IPS DF 19.7 (cell line): ENCODE data around the gene DEGS1.

Source experiments
- DNase-seq: peaks from one replicate; pipeline ENCODE4 v3.0.0-alpha.2; 2013; ENCODE audit warnings: low read depth, low spot score

DEGS1 gene

DNA sequence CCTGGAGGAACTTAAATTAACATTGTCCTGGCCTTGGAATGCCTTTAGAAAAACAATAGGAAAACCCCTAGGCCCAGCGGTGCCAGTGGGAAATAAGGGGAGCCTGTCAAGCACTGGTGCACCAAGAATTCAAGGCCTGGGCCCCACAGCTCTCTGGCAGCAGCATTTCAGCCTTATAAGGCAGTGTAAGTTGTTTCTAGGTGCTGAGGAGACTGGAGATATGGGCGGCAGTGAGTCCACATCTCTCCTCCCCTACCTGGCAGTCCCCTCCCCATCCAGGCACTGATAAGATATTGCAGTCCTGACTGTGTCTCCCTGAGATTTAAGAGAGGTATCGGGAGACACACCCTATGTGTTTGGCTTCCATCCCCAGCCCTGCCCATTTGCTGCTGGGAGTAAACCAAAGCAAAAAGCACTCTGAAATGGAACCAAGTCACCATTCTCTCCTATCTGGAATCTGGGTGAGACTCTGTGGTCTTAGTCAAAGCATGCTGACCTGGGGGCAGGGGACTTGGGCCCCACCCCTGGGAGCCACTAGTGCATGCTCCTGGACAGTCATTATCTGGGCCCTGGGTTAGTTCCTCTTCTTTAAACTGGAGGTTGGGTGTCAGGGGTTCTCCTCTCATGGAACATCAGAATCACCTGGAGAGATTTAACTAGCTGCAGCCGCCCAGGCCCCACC lies 30.5 kb downstream of the DEGS1 start:
- DNase-seq = no peak

DNA sequence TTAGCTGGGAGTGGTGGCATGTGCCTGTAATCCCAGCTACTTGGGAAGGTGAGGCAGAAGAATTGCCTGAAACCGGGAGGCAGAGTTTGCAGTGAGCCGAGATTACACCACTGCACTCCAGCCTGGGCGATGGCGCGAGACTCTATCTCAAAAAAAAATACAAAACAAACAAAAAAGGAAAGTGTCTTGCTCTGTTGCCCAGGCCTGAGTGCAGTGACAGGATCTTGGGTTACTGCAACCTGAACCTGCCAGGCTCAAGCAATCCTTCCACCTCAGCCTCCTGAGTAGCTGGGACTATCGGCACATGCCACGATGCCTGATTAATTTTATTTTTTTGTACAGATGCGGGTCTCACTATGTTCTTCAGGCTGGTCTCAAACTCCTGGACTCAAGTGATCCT lies 33.3 kb downstream of the DEGS1 start:
- DNase-seq = no peak

DNA sequence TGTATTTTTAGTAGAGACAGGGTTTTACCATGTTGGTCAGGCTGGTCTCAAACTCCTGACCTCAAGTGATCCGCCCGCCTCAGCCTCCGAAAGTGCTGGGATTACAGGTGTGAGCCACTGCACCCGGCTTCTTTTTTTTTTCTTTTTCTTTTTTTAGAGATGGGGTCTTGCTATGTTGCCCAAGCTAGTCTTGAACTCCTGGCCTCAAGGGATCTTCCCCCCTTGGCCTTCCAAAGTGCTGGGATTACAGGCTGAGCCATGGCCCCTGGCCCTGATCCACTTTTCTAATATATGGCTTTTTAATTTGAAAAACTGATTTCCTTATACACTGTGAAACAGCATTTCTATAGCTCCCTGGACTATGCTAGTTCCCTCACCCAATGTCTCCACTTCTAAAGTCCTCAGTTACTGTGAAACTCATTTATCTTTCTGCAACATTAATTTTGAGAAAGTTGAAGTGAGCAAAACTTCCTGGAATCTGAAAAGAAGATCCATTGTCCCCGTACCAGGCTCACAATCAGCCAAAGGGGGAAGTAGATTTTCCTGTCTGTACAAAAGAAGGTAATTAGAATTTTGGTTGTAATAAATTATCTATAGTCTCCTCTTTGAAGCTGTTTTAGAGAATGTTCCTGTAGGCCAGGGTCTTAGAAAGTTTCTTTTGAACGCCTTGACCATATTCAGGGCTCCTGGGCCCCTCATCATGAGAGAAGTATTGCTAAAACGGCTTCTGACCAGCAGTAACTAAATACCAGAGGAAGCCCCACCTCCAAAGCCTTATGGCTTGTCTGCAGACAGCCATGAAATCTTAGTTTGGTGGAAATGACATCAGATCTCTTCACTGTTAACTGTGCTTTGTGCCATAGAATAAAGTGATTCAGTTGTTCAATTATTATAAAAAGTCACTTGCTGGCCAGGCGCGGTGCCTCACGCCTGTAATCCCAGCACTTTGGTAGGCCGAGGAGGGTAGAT lies 34.9 kb downstream of the DEGS1 start:
- no peak for DNase-seq

DNA sequence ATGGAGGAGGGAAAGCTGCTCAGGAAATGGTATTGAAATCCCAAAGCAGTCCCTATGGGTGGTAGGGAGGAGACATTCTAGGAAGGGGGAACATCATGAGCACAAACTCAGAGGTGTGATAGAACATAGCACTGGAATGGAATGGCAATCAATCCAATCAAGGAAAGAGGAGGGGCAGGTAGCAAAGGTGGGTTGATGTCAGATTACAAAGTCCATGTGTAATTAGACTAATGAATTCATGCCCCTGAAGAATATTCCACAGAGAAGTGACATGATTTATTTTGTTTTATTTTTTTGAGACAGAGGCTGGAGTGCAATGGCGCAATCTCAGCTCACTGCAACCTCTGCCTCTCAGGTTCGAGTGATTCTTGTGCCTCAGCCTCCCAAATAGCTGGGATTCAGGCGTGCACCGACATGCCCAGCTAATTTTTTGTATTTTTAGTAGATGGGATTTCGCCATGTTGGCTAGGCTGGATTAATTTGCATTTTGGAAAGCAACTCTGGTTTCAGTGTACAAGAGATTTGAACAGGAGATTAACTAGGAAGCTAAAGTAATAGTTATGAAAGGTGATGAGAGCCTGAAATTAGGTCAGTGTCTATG lies 36.1 kb downstream of the DEGS1 start:
- no peak for DNase-seq

DNA sequence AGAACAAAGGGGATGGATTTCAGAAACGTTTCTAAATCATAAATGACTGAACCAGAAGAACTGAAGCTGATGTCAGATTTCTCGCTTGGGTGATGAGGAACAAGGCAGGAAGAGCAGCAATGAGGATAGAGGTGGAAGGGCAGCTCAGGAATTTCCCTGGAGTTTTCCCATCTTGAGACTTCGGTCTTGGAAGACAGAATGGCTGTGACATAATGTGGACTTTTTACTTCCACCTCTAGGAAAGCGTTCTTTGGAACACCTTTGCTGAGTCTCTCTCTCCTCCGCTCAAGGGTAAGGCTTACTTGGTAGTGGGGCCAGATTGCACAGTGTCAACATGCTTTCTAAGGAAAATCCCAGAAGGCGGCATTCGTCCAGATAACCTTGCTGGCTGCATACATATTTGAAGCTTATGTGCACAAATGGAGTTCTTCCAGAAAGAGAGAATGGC lies 36.6 kb downstream of the DEGS1 start:
- no peak for DNase-seq

DNA sequence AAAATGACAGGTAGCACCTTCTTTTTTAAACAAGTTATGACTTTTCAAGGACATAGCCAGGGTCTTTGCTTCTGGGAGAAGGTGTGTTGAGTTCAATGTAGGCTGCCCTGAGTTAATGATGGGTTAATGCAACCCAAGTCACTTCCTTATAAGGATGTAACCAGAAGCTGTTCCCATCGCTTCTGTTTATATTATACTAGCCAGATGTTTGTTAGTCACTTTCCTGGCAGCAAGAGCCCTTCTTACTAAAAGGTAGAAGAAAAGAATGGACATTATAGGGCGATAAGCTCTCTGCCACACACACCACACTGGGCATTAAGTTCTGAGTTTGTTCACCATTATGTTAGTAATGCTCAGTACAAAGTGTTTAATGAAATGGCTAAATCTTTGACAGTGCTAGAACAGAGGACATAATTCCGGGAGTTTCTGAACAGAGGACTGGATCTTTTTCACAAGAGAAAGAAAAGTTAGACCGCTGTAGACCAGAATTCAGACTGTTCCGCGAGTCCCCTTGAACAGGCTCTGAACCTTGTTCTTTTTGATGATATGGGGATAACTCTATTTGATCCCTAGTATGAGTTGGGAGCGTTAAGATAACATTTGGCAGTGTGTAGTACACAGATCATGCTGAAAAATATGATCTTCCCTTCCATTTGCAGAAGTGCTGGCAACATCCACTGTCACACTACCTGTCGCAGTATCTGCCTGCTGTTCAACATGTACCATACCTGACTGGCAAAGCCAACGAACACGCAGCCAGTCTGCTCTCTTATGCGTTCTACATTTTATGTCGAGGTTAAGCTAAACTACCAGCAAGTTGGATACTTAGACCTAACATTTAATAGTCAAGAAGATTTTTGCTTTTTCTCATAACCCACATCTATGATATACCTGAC lies 41.0 kb downstream of the DEGS1 start:
- no peak for DNase-seq

DNA sequence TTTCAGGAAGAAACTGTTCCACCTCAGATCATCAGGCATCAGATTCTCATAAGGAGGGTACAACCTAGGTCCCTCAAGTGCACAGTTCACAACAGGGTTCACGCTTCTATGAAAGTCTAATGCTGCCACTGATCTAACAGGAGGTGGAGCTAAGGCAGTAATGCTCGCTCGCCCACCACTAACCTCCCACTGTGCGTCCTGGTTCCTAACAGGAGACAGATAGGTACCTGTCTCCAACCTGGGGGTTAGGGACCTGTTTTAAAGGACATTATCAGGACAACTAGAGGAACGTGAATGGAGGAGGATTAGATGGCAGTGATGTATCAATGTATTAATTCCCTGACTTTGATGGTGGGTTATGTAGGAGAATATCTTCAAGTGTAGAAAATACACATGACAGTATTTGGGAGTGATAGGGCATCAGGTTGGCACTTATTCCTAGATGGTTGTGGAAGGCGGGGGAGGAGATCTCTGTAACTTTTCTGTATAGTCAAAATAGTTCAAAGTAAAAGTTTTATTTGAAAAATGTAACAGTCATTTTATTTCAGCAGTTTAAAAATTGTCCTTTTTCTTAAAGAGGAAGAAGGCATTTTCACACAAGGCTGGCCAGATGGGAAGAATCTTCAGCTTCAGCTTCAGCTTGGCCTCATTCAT lies 43.9 kb downstream of the DEGS1 start:
- no peak for DNase-seq

DNA sequence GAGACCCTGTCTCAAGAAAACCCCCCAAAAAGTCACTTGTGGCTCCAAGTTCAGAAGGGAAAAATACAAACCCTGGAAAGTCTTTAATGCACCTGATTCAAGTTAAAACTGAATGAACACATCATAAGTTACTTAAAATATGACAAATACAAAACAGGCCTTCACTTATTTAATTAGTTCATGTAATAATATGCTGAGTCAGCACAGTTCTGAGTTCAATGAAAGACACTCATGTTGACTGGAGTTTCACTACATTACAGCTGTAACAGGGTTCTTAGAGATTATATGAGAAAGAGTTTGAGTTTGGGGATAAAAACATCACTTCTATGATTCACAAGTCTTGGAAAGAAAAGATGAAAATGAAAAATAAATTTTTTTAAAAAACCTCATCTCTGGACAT lies 51.0 kb downstream of the DEGS1 start:
- no peak for DNase-seq

DNA sequence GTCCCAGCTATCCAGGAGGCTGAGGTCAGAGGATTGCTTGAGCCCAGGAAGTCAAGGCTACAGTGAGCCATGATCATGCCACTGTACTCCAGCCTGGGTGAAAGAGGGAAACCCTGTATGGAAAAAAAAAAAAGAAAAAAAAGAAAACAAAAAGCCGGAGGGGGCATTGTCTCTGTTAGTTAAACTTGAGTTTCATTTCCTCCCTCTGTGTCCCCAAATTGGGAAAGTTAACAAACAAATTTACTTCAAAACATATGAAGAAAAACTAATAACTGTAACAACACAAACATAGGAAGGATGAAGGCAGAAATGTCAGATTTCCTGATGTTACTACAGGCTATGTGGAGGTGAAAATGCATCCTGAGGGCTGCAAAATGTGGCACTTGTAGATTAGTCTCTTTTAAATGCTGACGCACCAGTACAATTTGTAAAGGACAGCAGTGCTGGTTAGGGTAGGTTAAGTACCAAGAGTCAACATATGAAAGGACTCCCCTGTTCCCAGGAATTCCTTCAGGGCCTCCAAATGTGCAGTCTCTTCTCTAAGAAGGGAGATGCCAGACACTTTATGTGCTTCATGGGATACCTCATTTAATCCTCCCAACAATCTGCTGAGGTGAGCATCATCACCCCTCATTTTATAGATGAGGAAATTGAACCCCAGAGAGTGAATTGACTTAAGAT lies 52.9 kb downstream of the DEGS1 start:
- DNase-seq = peak; percentile 84

DNA sequence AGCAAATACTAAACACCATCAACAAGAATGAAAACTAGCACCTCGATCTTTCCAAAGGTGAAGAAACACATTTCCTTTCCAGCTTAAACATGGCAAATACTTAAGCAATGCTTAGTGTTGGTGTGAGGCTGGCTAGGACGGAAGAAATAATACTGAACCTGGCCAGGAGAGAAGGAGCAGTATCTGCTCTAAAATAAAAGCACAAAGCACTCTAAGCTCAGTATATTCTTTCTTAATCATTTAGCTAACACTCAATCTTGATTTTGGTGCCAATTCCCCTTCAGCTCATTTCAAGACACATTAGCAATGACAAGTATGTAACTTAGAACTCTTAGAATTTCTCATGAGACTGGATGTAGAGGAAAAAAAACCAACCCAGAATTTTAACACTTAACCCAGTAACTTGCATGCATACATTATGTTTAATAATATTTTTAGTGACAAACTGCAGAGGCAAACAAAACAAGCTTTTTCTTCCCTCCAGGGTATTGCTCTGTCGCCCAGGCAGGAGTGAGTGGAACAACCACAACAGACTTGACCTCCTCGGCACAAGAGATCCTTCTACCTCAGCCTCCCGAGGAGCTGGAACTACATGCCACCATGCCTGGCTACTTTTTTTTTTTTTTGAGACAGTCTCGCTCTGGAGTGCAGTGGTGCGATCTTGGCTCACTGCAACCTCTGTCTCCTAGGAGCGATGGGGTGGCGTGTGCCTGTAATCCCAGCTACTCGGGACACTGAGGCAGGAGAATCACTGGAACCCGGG lies 54.3 kb downstream of the DEGS1 start:
- no peak for DNase-seq

DNA sequence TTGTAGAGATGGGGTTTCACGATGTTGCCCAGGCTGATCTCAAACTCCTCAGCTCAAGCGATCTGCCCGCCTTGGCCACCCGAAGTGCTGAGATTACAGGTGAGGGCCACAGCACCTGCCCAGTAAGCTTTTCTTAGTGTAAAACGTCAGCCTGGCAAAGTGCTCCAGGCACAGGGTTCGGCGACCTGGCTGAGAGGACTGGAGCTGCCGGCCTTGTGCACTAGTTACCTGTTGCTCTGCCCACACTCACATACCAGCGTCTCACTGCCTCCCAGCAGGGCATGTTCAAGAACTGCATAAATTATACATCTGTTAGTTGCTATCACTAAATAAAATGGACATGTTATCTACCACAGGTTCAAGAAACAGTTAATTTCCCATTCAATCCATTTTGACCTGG lies 55.2 kb downstream of the DEGS1 start:
- no peak for DNase-seq

DNA sequence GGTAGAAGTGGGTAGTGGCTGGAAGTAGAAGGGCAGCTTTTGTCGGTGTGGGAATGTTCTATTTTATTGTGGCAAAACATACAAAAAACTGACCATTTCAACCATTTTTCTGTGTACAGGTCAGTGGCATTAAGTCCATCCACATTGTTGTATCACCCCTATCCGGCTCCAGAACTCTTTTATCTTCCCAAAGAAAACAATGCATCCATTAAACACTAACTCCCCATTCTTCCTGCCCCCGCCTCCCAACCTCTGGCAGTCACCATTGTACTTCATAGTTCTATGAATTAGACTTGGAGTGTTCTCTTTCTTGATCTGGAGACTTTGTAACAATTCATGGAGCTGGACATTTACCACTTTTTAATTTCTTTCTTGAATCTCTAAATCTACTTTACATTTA lies 55.7 kb downstream of the DEGS1 start:
- no peak for DNase-seq
